Cardiac muscle cell (in vitro differentiated cells and primary cell): ENCODE measurements around the gene KCNN3. TPM values are rescaled to one million over a fixed set of nuclear protein-coding genes. Genes with fewer than 3 reads are reported as not detected.

Source experiments
- DNase-seq, 2 donors: peaks; one replicate each; pipeline versions ENCODE4 v3.0.0 to v3.0.0-alpha.2; 2010 to 2017; ENCODE audit warnings: low read depth in 1 of 2, low spot score in 1 of 2
- H3K27ac ChIP-seq: fragments of 200-600 bp; sonication (generic); 2 replicates; pipeline ENCODE4 v1.5.1; 2016
- H3K27me3 ChIP-seq: fragments of 200-600 bp; sonication (generic); 2 replicates; pipeline ENCODE4 v1.6.0; 2016; ENCODE audit warnings: control low read depth
- H3K36me3 ChIP-seq: fragments of 200-600 bp; sonication (generic); 2 replicates; pipeline ENCODE4 v1.5.1; 2016; ENCODE audit warnings: control low read depth
- H3K4me1 ChIP-seq: fragments of 200-600 bp; sonication (generic); 2 replicates; pipeline ENCODE4 v1.8.1; 2017; ENCODE audit warnings: low read depth, mild to moderate bottlenecking, mixed run types
- H3K4me3 ChIP-seq: fragments of 200-600 bp; sonication (generic); 2 replicates; pipeline ENCODE4 v1.5.1; 2016; ENCODE audit warnings: mild to moderate bottlenecking
- H3K9me3 ChIP-seq: fragments of 200-600 bp; sonication (generic); 2 replicates; pipeline ENCODE4 v1.5.1; 2017; ENCODE audit warnings: low read depth, mild to moderate bottlenecking, control low read depth
- CTCF ChIP-seq: IDR thresholded peaks from 2 replicates; pipeline ENCODE4 v1.5.1; 2012; ENCODE audit warnings: low read depth, mild to moderate bottlenecking, low read length
- polyA plus RNA-seq: library from polyadenylated mRNA; unstranded; fragments of >200 nt; fragmentation: Nextera tagmentation; extraction: Ambion mirVana; gene quantifications from 2 replicates; pipeline ENCODE4 v1.2.1, GENCODE V29; 2016
- total RNA-seq: library from RNA; depleted of rRNA; stranded (reverse); fragments of >200 nt; gene quantifications from 2 replicates; pipeline ENCODE4 v1.2.3, GENCODE V29; 2016

The KCNN3 gene
- total and polyA plus RNA-seq, 2 experiments from 2014 or later = 1.5 to 2.9 TPM

DNA sequence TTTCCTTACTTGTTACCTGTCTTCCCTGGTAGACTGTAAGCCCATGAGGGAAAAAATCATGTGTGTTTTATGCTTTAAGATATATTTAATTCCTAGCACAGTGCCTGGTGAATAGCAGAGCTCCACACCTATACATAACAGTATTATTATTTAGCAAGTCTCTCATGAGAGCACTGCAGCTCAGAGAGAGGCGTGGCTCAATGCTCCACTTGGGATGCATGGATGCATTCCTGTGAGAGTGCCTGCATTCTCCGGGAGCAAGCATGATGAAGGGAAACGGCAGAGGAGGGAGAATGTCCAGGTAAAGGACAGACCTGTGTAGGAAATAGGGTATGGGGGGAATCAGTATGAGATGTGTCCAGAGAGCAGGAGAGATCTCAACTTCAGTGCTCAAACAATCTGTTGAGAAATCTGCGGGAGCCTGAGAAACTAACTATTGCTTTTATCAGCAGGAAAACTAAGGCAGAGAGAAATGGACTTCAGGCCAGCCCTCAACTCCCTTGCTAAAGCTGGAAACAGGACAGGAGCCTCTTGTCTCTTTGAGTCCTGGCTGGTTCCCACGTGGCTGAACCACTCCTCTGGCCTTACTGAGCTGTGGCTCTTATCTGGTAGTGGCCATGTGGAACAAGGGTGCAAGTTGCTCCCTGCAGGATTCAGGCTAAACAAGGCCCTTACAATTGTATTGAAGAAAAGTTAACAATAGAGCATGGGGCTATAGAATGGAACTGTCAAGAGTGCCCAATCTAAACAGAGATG is 113.1 kb downstream of the KCNN3 start:
- no peak for DNase-seq
- no peak for TF ChIP-seq CTCF
- H3K36me3 ChIP-seq = no peaks in the 10 kb centered on the region
- H3K27me3 ChIP-seq = peaks cover 35% of the 10 kb centered on the region
- H3K9me3 ChIP-seq = no peaks in the 10 kb centered on the region
- no peak overlapping the region for H3K4me3 ChIP-seq
- H3K4me1 ChIP-seq = no peaks in the 10 kb centered on the region
- H3K27ac ChIP-seq = no peak overlapping the region

DNA sequence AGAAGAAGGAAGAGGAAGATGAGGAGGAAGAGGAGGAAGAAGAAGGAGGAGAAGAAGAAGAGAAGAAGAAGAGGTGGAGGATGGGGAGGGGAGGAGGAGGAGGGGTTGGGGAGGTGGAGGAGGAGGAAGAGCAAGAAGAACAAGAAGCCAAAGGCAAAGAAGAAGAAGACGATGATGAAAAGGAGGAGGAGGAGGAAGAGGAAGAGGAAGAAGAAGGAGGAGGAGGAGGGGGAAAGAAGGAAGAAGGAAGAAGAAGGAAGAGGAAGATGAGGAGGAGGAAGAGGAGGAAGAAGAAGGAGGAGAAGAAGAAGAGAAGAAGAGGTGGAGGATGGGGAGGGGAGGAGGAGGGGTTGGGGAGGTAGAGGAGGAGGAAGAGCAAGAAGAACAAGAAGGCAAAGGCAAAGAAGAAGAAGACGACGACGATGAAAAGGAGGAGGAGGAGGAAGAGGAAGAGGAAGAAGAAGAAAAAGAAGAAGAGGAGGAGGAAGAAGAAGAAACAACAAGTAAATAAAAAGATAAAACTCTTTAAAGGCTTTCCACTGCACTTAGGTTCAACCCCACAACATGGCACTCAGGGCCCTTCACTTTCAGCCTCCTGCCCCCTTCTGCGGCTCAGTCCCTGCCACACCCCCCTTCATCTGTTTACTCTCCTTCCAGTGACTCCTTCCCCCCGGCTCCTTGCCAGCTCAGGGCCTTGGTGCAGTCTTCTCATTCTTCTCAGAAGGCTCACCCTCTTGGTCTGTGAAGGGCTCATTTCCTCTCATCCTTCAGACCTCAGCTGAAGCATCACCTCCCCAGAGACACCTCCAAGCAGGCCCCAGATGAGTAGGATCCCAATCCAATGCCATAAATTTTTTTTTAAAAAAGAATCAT is 114.0 kb downstream of the KCNN3 start:
- peaks cover 27% of the 10 kb centered on the region for H3K27me3 ChIP-seq
- no peak overlapping the region for H3K27ac ChIP-seq
- no peak overlapping the region for H3K4me3 ChIP-seq
- H3K9me3 ChIP-seq = no peaks in the 10 kb centered on the region
- peak in 1 of 2 donors; percentile 14 for DNase-seq
- no peaks in the 10 kb centered on the region for H3K36me3 ChIP-seq
- H3K4me1 ChIP-seq = no peaks in the 10 kb centered on the region
- no peak for TF ChIP-seq CTCF

DNA sequence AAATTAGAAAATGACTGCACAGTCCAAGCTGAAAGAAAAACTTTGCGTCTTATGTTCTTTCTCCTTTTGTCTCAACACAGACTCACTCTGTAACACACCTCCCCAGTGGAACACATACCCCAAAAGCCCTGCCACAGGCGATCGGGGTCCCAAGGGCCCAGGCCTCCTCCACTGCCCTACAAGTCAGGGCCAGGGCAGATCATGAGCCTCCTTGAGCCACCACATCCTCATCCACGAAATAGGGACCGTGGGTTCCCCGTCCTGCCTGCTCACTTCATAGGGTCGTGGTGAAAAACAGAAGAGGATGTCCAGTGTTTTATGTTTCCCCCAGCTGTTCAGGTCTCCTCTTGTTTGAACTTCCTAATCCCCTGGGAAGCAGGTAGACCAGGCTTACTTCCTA is 116.7 kb downstream of the KCNN3 start:
- no peak overlapping the region for H3K4me3 ChIP-seq
- no peak overlapping the region for H3K27ac ChIP-seq
- DNase-seq = no peak
- no peaks in the 10 kb centered on the region for H3K9me3 ChIP-seq
- H3K36me3 ChIP-seq = no peaks in the 10 kb centered on the region
- H3K27me3 ChIP-seq = peaks cover 4% of the 10 kb centered on the region
- no peak for TF ChIP-seq CTCF
- H3K4me1 ChIP-seq = no peaks in the 10 kb centered on the region

DNA sequence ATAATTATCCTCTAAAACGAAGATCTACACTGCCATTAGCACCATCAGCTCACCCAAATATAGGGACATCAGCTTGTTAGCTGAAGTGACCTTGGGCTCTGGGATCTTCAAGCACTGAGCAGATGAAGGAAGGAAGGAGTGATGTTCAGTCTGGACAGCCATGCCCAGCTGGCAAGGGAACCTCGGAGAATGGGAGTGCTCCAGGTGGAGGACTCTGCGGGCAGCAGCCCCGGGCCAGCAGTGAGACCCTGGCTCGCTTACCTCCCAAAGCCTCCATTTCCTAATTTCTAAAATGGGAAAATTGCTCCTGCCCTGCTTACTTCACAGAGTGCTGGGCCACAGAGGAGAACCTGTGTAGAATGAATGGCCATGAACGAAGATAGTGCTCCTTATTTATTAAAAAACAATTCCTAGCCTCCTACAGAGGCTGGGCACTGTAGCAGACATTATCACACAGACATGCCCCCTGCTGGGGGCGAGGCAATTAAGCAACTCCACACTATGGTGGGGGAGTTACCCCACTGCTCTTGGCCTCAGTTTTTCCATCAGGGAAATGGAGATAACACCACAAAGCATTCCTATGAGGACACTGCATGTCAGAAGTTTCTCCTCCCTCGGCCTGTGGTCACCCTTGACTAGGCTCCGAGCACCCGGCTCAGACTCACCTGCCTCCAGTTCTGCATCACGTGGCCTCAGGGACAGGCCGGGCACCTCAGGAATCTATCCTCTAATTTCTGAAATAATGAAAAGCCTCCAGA is 117.6 kb downstream of the KCNN3 start:
- H3K4me1 ChIP-seq = no peaks in the 10 kb centered on the region

More for the DNA sequence above, 117.6 kb downstream of the KCNN3 start:
- no peaks in the 10 kb centered on the region for H3K36me3 ChIP-seq
- no peak overlapping the region for H3K4me3 ChIP-seq
- H3K27ac ChIP-seq = no peak overlapping the region
- no peak for TF ChIP-seq CTCF
- DNase-seq = no peak
- H3K27me3 ChIP-seq = no peaks in the 10 kb centered on the region
- H3K9me3 ChIP-seq = no peaks in the 10 kb centered on the region
